Astrocyte of the cerebellum (primary cell): Measurements from ENCODE around the gene FAM3A.
A peak's percentile ranks its signal among the peaks of the same experiment; 100 is the strongest.

Experiments
- DNase-seq: peaks from one replicate; pipeline ENCODE4 v3.0.0-alpha.2; 2011; ENCODE audit warnings: low read depth
- H3K4me3 ChIP-seq: 2 replicates; pipeline ENCODE4 v1.5.1; 2011; ENCODE audit warnings: mild to moderate bottlenecking, low read depth, low read length, moderate library complexity
- CTCF ChIP-seq: IDR thresholded peaks from 2 replicates; pipeline ENCODE4 v1.5.1; 2012; ENCODE audit warnings: low read length, low read depth, moderate library complexity, mild to moderate bottlenecking; ENCODE audit errors: missing control alignments
- in situ Hi-C: cut with HindIII; loops from 2 replicates; pipeline ENCODE4 v1.10.0; 2017; ENCODE audit warnings: low sequenced_read_pairs

FAM3A gene

GRCh38 chrX:154539077-154539476 lies 23.0 kb upstream of the FAM3A start:
- in situ Hi-C loops, result no loop called here
- no peak for TF ChIP-seq CTCF
- no peak overlapping the region for H3K4me3 ChIP-seq
- no peak for DNase-seq

GRCh38 chrX:154535892-154536291 lies 19.9 kb upstream of the FAM3A start:
- no peak for DNase-seq
- in situ Hi-C loops, result no loop called here
- TF ChIP-seq CTCF, result no peak
- H3K4me3 ChIP-seq, result no peak overlapping the region

GRCh38 chrX:154534526-154535322 lies 18.7 kb upstream of the FAM3A start:
- H3K4me3 ChIP-seq, result no peak overlapping the region
- DNase-seq, result peak; percentile 52
- peak; percentile 89 for TF ChIP-seq CTCF
- in situ Hi-C loops, result no loop called here

- H3K4me3 ChIP-seq, result no peak overlapping the region
- TF ChIP-seq CTCF, result no peak
- DNase-seq, result no peak
- in situ Hi-C loops, result no loop called here
These were observed 16.7 kb upstream of the FAM3A start for GRCh38 chrX:154532690-154533089.

- no peak overlapping the region for H3K4me3 ChIP-seq
- no peak for TF ChIP-seq CTCF
- DNase-seq, result no peak
- in situ Hi-C loops, result no loop called here
These were observed 15.6 kb upstream of the FAM3A start for GRCh38 chrX:154531626-154532025.

- no peak for TF ChIP-seq CTCF
- in situ Hi-C loops, result no loop called here
- DNase-seq, result no peak
- no peak overlapping the region for H3K4me3 ChIP-seq
These were observed 14.3 kb upstream of the FAM3A start for GRCh38 chrX:154530286-154530685.

GRCh38 chrX:154529206-154529612 lies 13.2 kb upstream of the FAM3A start:
- no peak overlapping the region for H3K4me3 ChIP-seq
- no peak for DNase-seq
- in situ Hi-C loops, result no loop called here

More at GRCh38 chrX:154529206-154529612, 13.2 kb upstream of the FAM3A start:
- no peak for TF ChIP-seq CTCF
